ENCODE measurements around the gene TMC8. TPM values are rescaled to one million over a fixed set of nuclear protein-coding genes. Genes with fewer than 3 reads are reported as not detected.
"Not testable (repeated sequence)": the region's sequence is repeated elsewhere in the genome, so short reads cannot be mapped to it uniquely, and the experiment has no call there.

TMC8 gene
- total RNA-seq, 4 donors from 2014 or later: 10.0 to 66.8 (median 22.5) TPM

DNA sequence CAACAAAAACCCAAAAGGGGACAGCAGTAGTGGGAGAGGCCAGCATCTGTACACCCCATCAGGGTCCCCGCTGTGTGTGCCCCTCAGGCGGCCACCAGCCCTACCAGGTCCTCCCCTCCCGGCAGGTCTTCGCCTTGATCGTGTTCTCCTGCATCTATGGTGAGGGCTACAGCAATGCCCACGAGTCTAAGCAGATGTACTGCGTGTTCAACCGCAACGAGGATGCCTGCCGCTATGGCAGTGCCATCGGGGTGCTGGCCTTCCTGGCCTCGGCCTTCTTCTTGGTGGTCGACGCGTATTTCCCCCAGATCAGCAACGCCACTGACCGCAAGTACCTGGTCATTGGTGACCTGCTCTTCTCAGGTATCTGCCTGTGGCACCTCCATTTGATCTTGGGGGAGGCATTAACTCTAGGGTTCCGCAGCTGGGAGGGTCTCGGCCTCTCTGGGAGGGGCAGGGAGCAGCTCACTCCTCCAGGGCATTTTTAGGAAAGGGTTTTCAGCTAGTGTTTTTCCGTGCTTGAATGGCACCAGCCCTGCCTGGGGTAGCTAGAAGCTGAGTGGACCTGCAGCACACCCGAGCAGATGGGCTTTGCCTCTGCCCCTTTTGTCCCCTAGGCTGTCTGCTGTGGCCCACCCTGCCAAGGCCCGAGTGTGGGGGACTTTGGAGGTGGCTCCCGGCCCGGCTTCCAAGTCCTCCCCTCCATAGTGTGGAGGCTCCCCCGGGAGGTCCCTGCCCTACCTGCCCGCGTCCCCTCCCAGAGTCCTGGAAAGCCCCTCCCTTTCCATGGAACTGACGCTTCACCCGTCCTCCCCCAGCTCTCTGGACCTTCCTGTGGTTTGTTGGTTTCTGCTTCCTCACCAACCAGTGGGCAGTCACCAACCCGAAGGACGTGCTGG lies 40.4 kb downstream of the TMC8 start:
- H3K36me3 ChIP-seq: peaks cover 0 to 16% (median 0%) of the 10 kb centered on the region in 3 donors
- DNase-seq: no peak
- peaks cover 9 to 72% (median 52%) of the 10 kb centered on the region in 4 donors for H3K4me1 ChIP-seq
- H3K27ac ChIP-seq: peak overlapping the region; percentile 79 to 97 (median 88)
- TF ChIP-seq CTCF (IDR thresholded peaks at IDR 0.05) (no peak), POLR2A (IDR thresholded peaks at IDR 0.05) (no peak)
- H3K9me3 ChIP-seq: no peaks in the 10 kb centered on the region
- no peaks in the 10 kb centered on the region for H3K27me3 ChIP-seq
- no peak overlapping the region for H3K4me3 ChIP-seq

DNA sequence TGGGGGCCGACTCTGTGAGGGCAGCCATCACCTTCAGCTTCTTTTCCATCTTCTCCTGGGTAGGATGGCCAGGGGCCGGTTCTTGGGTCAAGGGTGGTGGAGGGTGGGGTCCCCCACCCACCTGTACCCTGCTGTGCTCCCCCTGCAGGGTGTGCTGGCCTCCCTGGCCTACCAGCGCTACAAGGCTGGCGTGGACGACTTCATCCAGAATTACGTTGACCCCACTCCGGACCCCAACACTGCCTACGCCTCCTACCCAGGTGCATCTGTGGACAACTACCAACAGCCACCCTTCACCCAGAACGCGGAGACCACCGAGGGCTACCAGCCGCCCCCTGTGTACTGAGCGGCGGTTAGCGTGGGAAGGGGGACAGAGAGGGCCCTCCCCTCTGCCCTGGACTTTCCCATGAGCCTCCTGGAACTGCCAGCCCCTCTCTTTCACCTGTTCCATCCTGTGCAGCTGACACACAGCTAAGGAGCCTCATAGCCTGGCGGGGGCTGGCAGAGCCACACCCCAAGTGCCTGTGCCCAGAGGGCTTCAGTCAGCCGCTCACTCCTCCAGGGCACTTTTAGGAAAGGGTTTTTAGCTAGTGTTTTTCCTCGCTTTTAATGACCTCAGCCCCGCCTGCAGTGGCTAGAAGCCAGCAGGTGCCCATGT lies 41.1 kb downstream of the TMC8 start:
- H3K36me3 ChIP-seq: peaks cover 0 to 16% (median 0%) of the 10 kb centered on the region in 3 donors
- not testable (repeated sequence) for DNase-seq, H3K4me3 ChIP-seq

GRCh38 chr17:78172249-78173051 lies 41.9 kb downstream of the TMC8 start:
- H3K27me3 ChIP-seq: no peaks in the 10 kb centered on the region
- TF ChIP-seq CTCF (IDR thresholded peaks at IDR 0.05) (no peak), POLR2A (IDR thresholded peaks at IDR 0.05) (peak in 1 of 2 donors; percentile 11)
- peaks cover 0 to 16% (median 0%) of the 10 kb centered on the region in 3 donors for H3K36me3 ChIP-seq
- no peak overlapping the region for H3K4me3 ChIP-seq
- DNase-seq: peak; percentile 80 to 89 (median 83)
- no peaks in the 10 kb centered on the region for H3K9me3 ChIP-seq
- H3K27ac ChIP-seq: peak overlapping the region; percentile 79 to 97 (median 88)
- H3K4me1 ChIP-seq: peaks cover 9 to 84% (median 62%) of the 10 kb centered on the region in 4 donors

More for the DNA sequence above, 41.1 kb downstream of the TMC8 start:
- H3K27me3 ChIP-seq, H3K9me3 ChIP-seq: not testable (repeated sequence)
- Histone ChIP-seq H3K27ac (peak overlapping the region; percentile 79 to 97 (median 88)), H3K4me1 (peaks cover 9 to 80% (median 58%) of the 10 kb centered on the region in 4 donors)

- TF ChIP-seq POLR2A (IDR thresholded peaks at IDR 0.05) (no peak), CTCF (IDR thresholded peaks at IDR 0.05) (no peak)
- Histone ChIP-seq H3K36me3 (peaks cover 0 to 16% (median 0%) of the 10 kb centered on the region in 3 donors), H3K9me3 (no peaks in the 10 kb centered on the region), H3K27ac (peak overlapping the region; percentile 79 to 97 (median 88)), H3K4me3 (no peak overlapping the region), H3K27me3 (no peaks in the 10 kb centered on the region), H3K4me1 (peaks cover 9 to 80% (median 62%) of the 10 kb centered on the region in 4 donors)
- peak; percentile 59 to 84 (median 74) for DNase-seq
These were observed 42.6 kb downstream of the TMC8 start for GRCh38 chr17:78173097-78173715.

GRCh38 chr17:78174346-78174869 lies 43.8 kb downstream of the TMC8 start:
- Histone ChIP-seq H3K4me1 (peaks cover 9 to 77% (median 60%) of the 10 kb centered on the region in 4 donors), H3K36me3 (peaks cover 0 to 16% (median 0%) of the 10 kb centered on the region in 3 donors), H3K27me3 (no peaks in the 10 kb centered on the region), H3K9me3 (no peaks in the 10 kb centered on the region), H3K4me3 (peak overlapping the region in 3 of 4 donors; percentile 3 to 25 (median 9)), H3K27ac (peak overlapping the region; percentile 79 to 97 (median 88))
- DNase-seq: peak; percentile 64 to 92 (median 89)
- peak; percentile 31 to 54 for TF ChIP-seq POLR2A (IDR thresholded peaks at IDR 0.05)
- TF ChIP-seq CTCF (IDR thresholded peaks at IDR 0.05): peak in 5 of 6 experiments; percentile 25 to 89 (median 83)

Data from Peyer's patch (tissue), 4 donors.